Psoas muscle (tissue), 8 donors: ENCODE data around the gene POU4F3. TPM values are rescaled to one million over a fixed set of nuclear protein-coding genes. Genes with fewer than 3 reads are reported as not detected.

ENCODE experiments used
- ATAC-seq, 4 donors: fragments of 200-7000 bp; cut with Tn5 transposase; one replicate each; pipeline ENCODE4 v1.9.1; 2020; ENCODE audit warnings: moderate library complexity in 3 of 4, mild to moderate bottlenecking in 2 of 4
- DNase-seq, 2 donors: peaks; one replicate each; pipeline ENCODE4 v3.0.0-alpha.2; 2020
- H3K27ac ChIP-seq: fragments of 200-600 bp; one replicate; pipeline ENCODE4 v1.8.0; 2022
- H3K27me3 ChIP-seq, 3 donors: fragments of 200-600 bp in 1 of 3; one replicate each; pipeline versions ENCODE4 v1.6.1 to v1.8.0; 2013 to 2022; ENCODE audit warnings: low read length in 2 of 3, mild to moderate bottlenecking in 2 of 3, moderate library complexity in 1 of 3; ENCODE audit not compliant: insufficient read depth in 3 of 3
- H3K36me3 ChIP-seq, 2 donors: fragments of 200-600 bp in 1 of 2; one replicate each; pipeline versions ENCODE4 v1.6.1 to v1.8.0; 2013 to 2022; ENCODE audit warnings: low read depth in 1 of 2, mild to moderate bottlenecking in 1 of 2, moderate library complexity in 1 of 2; ENCODE audit not compliant: insufficient read depth in 1 of 2
- H3K4me1 ChIP-seq: fragments of 200-600 bp; one replicate; pipeline ENCODE4 v1.8.0; 2022
- H3K4me3 ChIP-seq: fragments of 200-600 bp; one replicate; pipeline ENCODE4 v1.8.0; 2022; ENCODE audit warnings: mild to moderate bottlenecking
- H3K9me3 ChIP-seq: fragments of 200-600 bp; one replicate; pipeline ENCODE4 v1.8.0; 2022
- CTCF ChIP-seq: fragments of 200-600 bp; IDR thresholded peaks from one replicate; pipeline ENCODE4 v1.8.0; 2022; ENCODE audit warnings: antibody characterized with exemption
- WGBS, 3 donors: extraction: QIAGEN DNeasy Blood & Tissue Kit; methylation state at CpG; one replicate each; pipeline versions ENCODE4 v1.1.6 to v1.1.7; 2013; 5-methylcytosine and 5-hydroxymethylcytosine counted together
- intact Hi-C, 2 donors: fragments of 100-400 bp; cut with DNase I; formaldehyde crosslinking; loops; one replicate each; pipeline versions ENCODE4 v1.11.0 to v1.14.2; 2022
- polyA plus RNA-seq, 3 donors: library from polyadenylated mRNA; stranded (reverse); fragments of 200-250 nt; gene quantifications; one replicate each; pipeline ENCODE4 v1.2.3, GENCODE V29; 2013
- total RNA-seq, 4 donors: library from RNA; stranded (reverse); fragmentation: NEBNext Ultra II Directional in 2 of 4; extraction: Animal tissue kit (Norgen Biotek cat#: 25700) in 2 of 4; gene quantifications; one replicate each; pipeline versions ENCODE4 v1.2.1 to v1.2.4, GENCODE V29; 2021 to 2023
- donor health status: healthy with polysubstance abuse.
- donor health status: DM: no; HTN: no; CAD: no; lungs with moderate emphysema.
- donor health status: Bipolar disorder and iron deficiency.
- donor health status: healthy.
- donor health status: DM: yes; HTN: yes; CAD: no.
- donor health status: DM: no; HTN: no; CAD: no.
- donor health status: DM: no; HTN: no; CAD: no.
- donor health status: DM: yes; HTN: yes; CAD: no.

Gene POU4F3
- total and polyA plus RNA-seq, 7 donors = 0.04 TPM; not detected in 6

GRCh38 chr5:146311278-146311677 is 27.4 kb upstream of the POU4F3 start:
- intact Hi-C loops = no loop called here
- no peak overlapping the region for H3K4me3 ChIP-seq
- H3K36me3 ChIP-seq = no peaks in the 10 kb centered on the region
- TF ChIP-seq CTCF = no peak
- no peaks in the 10 kb centered on the region for H3K9me3 ChIP-seq
- ATAC-seq (no peak), DNase-seq (no peak)
- H3K4me1 ChIP-seq = no peaks in the 10 kb centered on the region
- 85 to 88% (median 86%) methylated on average over 5 of the region's 5 CpGs for WGBS, 3 donors
- H3K27ac ChIP-seq = no peak overlapping the region
- H3K27me3 ChIP-seq = peaks cover 0 to 3% (median 2%) of the 10 kb centered on the region in 3 donors

GRCh38 chr5:146313027-146313426 is 25.6 kb upstream of the POU4F3 start:
- no peak overlapping the region for H3K27ac ChIP-seq
- H3K27me3 ChIP-seq = peaks cover 0 to 3% (median 2%) of the 10 kb centered on the region in 3 donors
- no peak for TF ChIP-seq CTCF
- DNase-seq = no peak
- no peaks in the 10 kb centered on the region for H3K9me3 ChIP-seq
- intact Hi-C loops = no loop called here
- WGBS, 3 donors = 38 to 39% (median 39%) methylated on average over 7 of the region's 7 CpGs
- H3K4me3 ChIP-seq = no peak overlapping the region
- no peaks in the 10 kb centered on the region for H3K36me3 ChIP-seq
- ATAC-seq = no peak
- no peaks in the 10 kb centered on the region for H3K4me1 ChIP-seq

GRCh38 chr5:146321571-146321970 is 17.1 kb upstream of the POU4F3 start:
- no peaks in the 10 kb centered on the region for H3K36me3 ChIP-seq
- no peak for DNase-seq
- WGBS, 3 donors = 93 to 100% (median 100%) methylated on average over 1 of the region's 1 CpG
- no peaks in the 10 kb centered on the region for H3K9me3 ChIP-seq
- no peaks in the 10 kb centered on the region for H3K27me3 ChIP-seq
- intact Hi-C loops = no loop called here
- TF ChIP-seq CTCF = no peak
- H3K4me1 ChIP-seq = no peaks in the 10 kb centered on the region
- H3K27ac ChIP-seq = no peak overlapping the region
- ATAC-seq = no peak
- H3K4me3 ChIP-seq = no peak overlapping the region

GRCh38 chr5:146327257-146327870 is 11.3 kb upstream of the POU4F3 start:
- H3K36me3 ChIP-seq = no peaks in the 10 kb centered on the region
- intact Hi-C loops = no loop called here
- H3K9me3 ChIP-seq = no peaks in the 10 kb centered on the region
- WGBS, 3 donors = 69 to 74% (median 74%) methylated on average over 7 of the region's 7 CpGs
- H3K27me3 ChIP-seq = peaks cover 0 to 7% (median 4%) of the 10 kb centered on the region in 3 donors
- H3K4me1 ChIP-seq = no peaks in the 10 kb centered on the region
- no peak overlapping the region for H3K27ac ChIP-seq
- no peak for DNase-seq
- no peak overlapping the region for H3K4me3 ChIP-seq
- no peak for ATAC-seq
- no peak for TF ChIP-seq CTCF

GRCh38 chr5:146327989-146328388 is 10.7 kb upstream of the POU4F3 start:
- no peak for TF ChIP-seq CTCF
- 60 to 68% (median 64%) methylated on average over 1 of the region's 1 CpG for WGBS, 3 donors
- ATAC-seq (no peak), DNase-seq (no peak)
- Histone ChIP-seq H3K4me3 (no peak overlapping the region), H3K36me3 (no peaks in the 10 kb centered on the region), H3K27ac (no peak overlapping the region), H3K27me3 (peaks cover 0 to 13% (median 4%) of the 10 kb centered on the region in 3 donors), H3K9me3 (no peaks in the 10 kb centered on the region), H3K4me1 (no peaks in the 10 kb centered on the region)
- intact Hi-C loops = no loop called here
